Tibial nerve (tissue), 4 donors: ENCODE measurements around the gene NKTR. TPM values are rescaled to one million over a fixed set of nuclear protein-coding genes. Genes with fewer than 3 reads are reported as not detected.
"Not testable (repeated sequence)": the region's sequence is repeated elsewhere in the genome, so short reads cannot be mapped to it uniquely, and the experiment has no call there.

ENCODE experiments used
- DNase-seq, 2 donors: peaks; one replicate each; pipeline ENCODE4 v3.0.0-alpha.2; 2019; ENCODE audit warnings: low spot score in 2 of 2
- H3K27ac ChIP-seq, 4 donors: fragments of 200-600 bp; sonication (generic) in 3 of 4; one replicate each; pipeline ENCODE4 v1.5.1; 2017 to 2019; ENCODE audit warnings: mild to moderate bottlenecking in 1 of 4
- H3K27me3 ChIP-seq, 2 donors: fragments of 200-600 bp; sonication (generic) in 1 of 2; one replicate each; pipeline versions ENCODE4 v1.5.1 to v1.6.0; 2017 to 2019
- H3K36me3 ChIP-seq, 3 donors: fragments of 200-600 bp; sonication (generic); one replicate each; pipeline ENCODE4 v1.5.1; 2018 to 2019
- H3K4me1 ChIP-seq, 4 donors: fragments of 200-600 bp; sonication (generic) in 3 of 4; one replicate each; pipeline ENCODE4 v1.5.1; 2017 to 2019
- H3K4me3 ChIP-seq, 4 donors: fragments of 200-600 bp; sonication (generic) in 3 of 4; one replicate each; pipeline ENCODE4 v1.5.1; 2017 to 2019; ENCODE audit warnings: mild to moderate bottlenecking in 1 of 4, moderate library complexity in 1 of 4
- H3K9me3 ChIP-seq, 4 donors: fragments of 200-600 bp; sonication (generic) in 3 of 4; one replicate each; pipeline ENCODE4 v1.5.1; 2017 to 2019
- CTCF ChIP-seq, 5 experiments: fragments of 200-600 bp in 3 of 5; fragments of 450-650 bp in 2 of 5; sonication (generic) in 3 of 5; IDR thresholded peaks; one replicate each; pipeline ENCODE4 v1.5.1; 2016 to 2019; ENCODE audit warnings: antibody characterized with exemption in 5 of 5, mild to moderate bottlenecking in 3 of 5, moderate library complexity in 2 of 5
- EP300 ChIP-seq, 2 donors: sonication (generic); formaldehyde crosslinking; IDR thresholded peaks; one replicate each; pipeline ENCODE4 v1.6.1; 2017; ENCODE audit warnings: antibody characterized with exemption in 2 of 2, mild to moderate bottlenecking in 1 of 2
- POLR2A ChIP-seq, 2 donors: fragments of 450-650 bp; IDR thresholded peaks; one replicate each; pipeline ENCODE4 v1.6.1; 2017; ENCODE audit warnings: antibody characterized with exemption in 2 of 2, mild to moderate bottlenecking in 2 of 2, moderate library complexity in 2 of 2
- WGBS, 2 donors: methylation state at CpG; one replicate each; pipeline ENCODE4 v1.1.5; 2018; 5-methylcytosine and 5-hydroxymethylcytosine counted together
- total RNA-seq, 4 donors: library from RNA; depleted of rRNA; stranded (reverse); fragments of >200 nt; gene quantifications; one replicate each; pipeline ENCODE4 v1.1.0, GENCODE V29; 2016

The NKTR gene
- total RNA-seq, 4 donors from 2014 or later, result 122 to 175 (median 146) TPM

- TF ChIP-seq CTCF (IDR thresholded peaks at IDR 0.05) (no peak), EP300 (IDR thresholded peaks at IDR 0.05) (no peak), POLR2A (IDR thresholded peaks at IDR 0.05) (no peak)
- Histone ChIP-seq H3K9me3 (peaks cover 0 to 11% (median 0%) of the 10 kb centered on the region in 4 donors), H3K4me1 (peaks cover 0 to 27% (median 7%) of the 10 kb centered on the region in 4 donors), H3K36me3 (peaks cover 0 to 28% (median 0%) of the 10 kb centered on the region in 3 donors), H3K27ac (no peak overlapping the region), H3K27me3 (no peaks in the 10 kb centered on the region), H3K4me3 (no peak overlapping the region)
- 97 to 98% methylated on average over 4 of the region's 4 CpGs for whole genome bisulfite sequencing, 2 donors
- DNase-seq, result no peak
Observed at GRCh38 chr3:42578054-42578453, 22.4 kb upstream of the NKTR start.

GRCh38 chr3:42579346-42579745, 21.1 kb upstream of the NKTR start:
- not testable (repeated sequence) for DNase-seq
- WGBS, 2 donors, result 95 to 96% methylated on average over 4 of the region's 4 CpGs
- peaks cover 0 to 27% (median 7%) of the 10 kb centered on the region in 4 donors for H3K4me1 ChIP-seq

GRCh38 chr3:42581400-42581708, 19.1 kb upstream of the NKTR start:
- no peaks in the 10 kb centered on the region for H3K27me3 ChIP-seq
- H3K9me3 ChIP-seq, result no peaks in the 10 kb centered on the region
- H3K27ac ChIP-seq, result peak overlapping the region; percentile 85 to 93 (median 88)
- 0% methylated on average over 11 of the region's 11 CpGs for WGBS, 2 donors
- no peaks in the 10 kb centered on the region for H3K36me3 ChIP-seq
- TF ChIP-seq EP300 (IDR thresholded peaks at IDR 0.05) (no peak), CTCF (IDR thresholded peaks at IDR 0.05) (no peak), POLR2A (IDR thresholded peaks at IDR 0.05) (no peak)
- H3K4me1 ChIP-seq, result peaks cover 0 to 27% (median 7%) of the 10 kb centered on the region in 4 donors
- H3K4me3 ChIP-seq, result peak overlapping the region; percentile 69 to 92 (median 72)
- DNase-seq, result peak in 1 of 2 donors; percentile 9

More at GRCh38 chr3:42579346-42579745, 21.1 kb upstream of the NKTR start:
- H3K4me3 ChIP-seq, H3K27me3 ChIP-seq, H3K27ac ChIP-seq: not testable (repeated sequence)
- Histone ChIP-seq H3K36me3 (peaks cover 0 to 16% (median 0%) of the 10 kb centered on the region in 3 donors), H3K9me3 (peaks cover 0 to 11% (median 0%) of the 10 kb centered on the region in 4 donors)

- H3K27me3 ChIP-seq, result no peaks in the 10 kb centered on the region
- H3K9me3 ChIP-seq, result no peaks in the 10 kb centered on the region
- H3K36me3 ChIP-seq, result no peaks in the 10 kb centered on the region
- DNase-seq, result peak; percentile 86 to 89
- H3K4me3 ChIP-seq, result peak within 1 kb of the TSS; percentile 69 to 92 (median 72)
- peaks cover 0 to 27% (median 7%) of the 10 kb centered on the region in 4 donors for H3K4me1 ChIP-seq
- peak within 1 kb of the TSS; percentile 85 to 93 (median 88) for H3K27ac ChIP-seq
- WGBS, 2 donors, result 0 to 1% methylated on average over 36 to 46 of the region's 77 CpGs
- TF ChIP-seq POLR2A (IDR thresholded peaks at IDR 0.05) (peak; percentile 45 to 86), CTCF (IDR thresholded peaks at IDR 0.05) (peak in 2 of 5 experiments; percentile 19 to 31), EP300 (IDR thresholded peaks at IDR 0.05) (peak; percentile 62 to 96)
Observed at GRCh38 chr3:42581709-42582473, 18.6 kb upstream of the NKTR start, which contains the start of gene SEC22C. Gene SEC22C, minus strand, starts transcription at chr3:42581967. Its CDS starts 12,921 bp downstream, at chr3:42569046.

GRCh38 chr3:42582474-42583070, 17.9 kb upstream of the NKTR start:
- TF ChIP-seq CTCF (IDR thresholded peaks at IDR 0.05), result no peak
- TF ChIP-seq EP300 (IDR thresholded peaks at IDR 0.05), result no peak
- TF ChIP-seq POLR2A (IDR thresholded peaks at IDR 0.05), result no peak
- Histone ChIP-seq H3K36me3 (no peaks in the 10 kb centered on the region), H3K4me3 (peak overlapping the region; percentile 69 to 92 (median 72)), H3K27ac (peak overlapping the region; percentile 85 to 93 (median 88)), H3K4me1 (peaks cover 0 to 27% (median 7%) of the 10 kb centered on the region in 4 donors), H3K9me3 (no peaks in the 10 kb centered on the region), H3K27me3 (no peaks in the 10 kb centered on the region)
- no peak for DNase-seq
- WGBS, 2 donors, result 4% methylated on average over 3 of the region's 3 CpGs
